Omental fat pad (tissue), 4 donors: ENCODE data around the gene PODN. TPM values are rescaled to one million over a fixed set of nuclear protein-coding genes. Genes with fewer than 3 reads are reported as not detected.

Experiments used
- ATAC-seq: fragments of 150-250 bp; one replicate; pipeline ENCODE4 v1.9.1; 2016; ENCODE audit warnings: mild to moderate bottlenecking, moderate library complexity; ENCODE audit not compliant: low FRiP score
- DNase-seq: peaks from one replicate; pipeline ENCODE4 v3.0.0-alpha.2; 2019; ENCODE audit warnings: low spot score
- total RNA-seq, 4 donors: library from RNA; depleted of rRNA; stranded (reverse); fragments of >200 nt; gene quantifications; one replicate each; pipeline ENCODE4 v1.1.0, GENCODE V29; 2016
- TF ChIP-seq, protein P1 (sequence below), 3 donors: fragments of 450-650 bp; IDR thresholded peaks; one replicate each; pipeline ENCODE4 v1.5.1; 2016 to 2017; ENCODE audit warnings: antibody characterized with exemption in 3 of 3, mild to moderate bottlenecking in 3 of 3, moderate library complexity in 2 of 3

The PODN gene
- total RNA-seq, 4 donors from 2014 or later: 99.8 to 440 (median 251) TPM

DNA sequence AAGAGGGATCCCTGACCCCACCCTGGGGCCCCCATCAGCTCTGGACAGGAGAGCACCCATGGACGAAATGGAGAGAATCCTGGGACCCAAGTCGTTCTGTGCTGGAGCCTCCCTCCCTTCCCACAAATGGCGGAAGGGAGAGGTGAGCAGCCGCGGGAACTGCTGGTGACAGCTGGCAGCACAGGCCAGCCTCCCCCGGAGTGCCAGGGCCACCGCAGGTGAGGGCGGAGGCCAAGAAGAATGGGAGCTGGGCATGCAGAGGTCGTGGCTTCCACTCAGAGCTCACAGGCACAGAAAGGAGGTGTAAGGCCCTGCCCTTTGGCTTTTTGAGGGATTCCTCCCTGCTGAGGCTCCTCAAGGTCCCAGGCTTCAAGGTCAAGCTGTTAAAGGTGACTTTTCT lies 55.8 kb downstream of the PODN start:
- TF ChIP-seq, protein P1, sequence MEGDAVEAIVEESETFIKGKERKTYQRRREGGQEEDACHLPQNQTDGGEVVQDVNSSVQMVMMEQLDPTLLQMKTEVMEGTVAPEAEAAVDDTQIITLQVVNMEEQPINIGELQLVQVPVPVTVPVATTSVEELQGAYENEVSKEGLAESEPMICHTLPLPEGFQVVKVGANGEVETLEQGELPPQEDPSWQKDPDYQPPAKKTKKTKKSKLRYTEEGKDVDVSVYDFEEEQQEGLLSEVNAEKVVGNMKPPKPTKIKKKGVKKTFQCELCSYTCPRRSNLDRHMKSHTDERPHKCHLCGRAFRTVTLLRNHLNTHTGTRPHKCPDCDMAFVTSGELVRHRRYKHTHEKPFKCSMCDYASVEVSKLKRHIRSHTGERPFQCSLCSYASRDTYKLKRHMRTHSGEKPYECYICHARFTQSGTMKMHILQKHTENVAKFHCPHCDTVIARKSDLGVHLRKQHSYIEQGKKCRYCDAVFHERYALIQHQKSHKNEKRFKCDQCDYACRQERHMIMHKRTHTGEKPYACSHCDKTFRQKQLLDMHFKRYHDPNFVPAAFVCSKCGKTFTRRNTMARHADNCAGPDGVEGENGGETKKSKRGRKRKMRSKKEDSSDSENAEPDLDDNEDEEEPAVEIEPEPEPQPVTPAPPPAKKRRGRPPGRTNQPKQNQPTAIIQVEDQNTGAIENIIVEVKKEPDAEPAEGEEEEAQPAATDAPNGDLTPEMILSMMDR (IDR thresholded peaks at IDR 0.05): no peak
- DNase-seq (no peak), ATAC-seq (no peak)

DNA sequence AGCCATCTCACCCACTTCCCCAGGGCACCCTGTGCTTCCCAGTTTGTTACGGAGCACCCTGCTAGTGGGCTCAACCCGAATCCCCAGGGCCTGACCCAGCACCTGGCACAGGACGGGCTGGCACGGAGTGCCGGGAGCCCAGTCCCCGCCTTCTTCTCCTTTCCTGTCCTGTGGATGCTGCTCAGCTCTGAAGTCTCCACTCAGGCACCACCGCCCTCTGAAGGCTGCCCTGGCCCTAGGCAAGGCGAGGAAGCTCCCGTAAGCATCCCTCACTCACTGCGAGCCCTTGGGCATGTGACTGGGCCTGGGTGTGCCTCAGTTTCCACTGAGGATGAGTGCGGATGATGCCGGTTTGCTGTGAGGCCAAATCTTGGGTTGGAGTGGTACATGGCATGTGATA lies 58.6 kb downstream of the PODN start:
- TF ChIP-seq, protein P1 (IDR thresholded peaks at IDR 0.05): no peak
- DNase-seq: no peak
- ATAC-seq: no peak

DNA sequence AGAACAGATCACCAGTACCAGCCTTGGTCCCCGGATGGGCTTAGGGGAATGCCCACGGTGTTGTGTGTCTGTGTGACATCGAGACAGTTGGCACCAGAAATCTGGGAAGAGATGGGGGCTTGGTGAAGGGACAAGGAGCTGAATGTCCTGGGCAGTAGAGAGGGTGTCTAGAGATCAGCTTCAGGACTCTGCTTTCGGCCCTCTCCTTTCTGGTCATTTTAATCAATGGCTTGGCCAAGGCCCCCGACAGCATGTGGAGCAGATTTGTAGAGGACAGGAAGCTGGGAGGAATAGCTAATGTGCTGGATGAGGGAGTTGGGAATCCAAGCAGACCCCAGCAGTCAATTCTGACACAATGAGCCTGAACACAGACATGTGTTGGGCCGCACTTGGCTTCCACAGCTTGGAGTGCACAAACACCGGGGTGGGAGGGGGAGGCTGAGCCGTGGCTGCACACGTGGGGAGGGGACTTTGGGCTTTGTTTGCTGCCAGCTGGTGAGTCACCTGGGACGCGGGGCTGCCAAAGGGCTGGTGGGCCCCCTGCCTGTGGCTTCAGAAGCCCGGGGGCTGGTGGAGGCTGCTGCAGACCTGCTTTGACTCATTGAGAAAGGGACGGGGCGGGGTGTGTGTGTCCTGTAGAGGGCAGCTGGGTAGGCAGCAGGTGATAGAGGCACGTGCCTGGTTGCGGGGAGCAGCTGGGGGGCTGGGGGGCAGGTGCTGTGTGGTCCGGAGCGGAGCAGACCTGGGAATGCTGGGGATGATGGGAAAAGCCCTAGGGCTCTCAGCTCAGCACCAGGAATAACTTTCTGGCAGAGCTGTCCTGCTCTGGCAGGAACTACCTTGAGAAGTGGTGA lies 59.5 kb downstream of the PODN start:
- TF ChIP-seq, protein P1 (IDR thresholded peaks at IDR 0.05): no peak
- peak; percentile 66 for ATAC-seq
- no peak for DNase-seq

DNA sequence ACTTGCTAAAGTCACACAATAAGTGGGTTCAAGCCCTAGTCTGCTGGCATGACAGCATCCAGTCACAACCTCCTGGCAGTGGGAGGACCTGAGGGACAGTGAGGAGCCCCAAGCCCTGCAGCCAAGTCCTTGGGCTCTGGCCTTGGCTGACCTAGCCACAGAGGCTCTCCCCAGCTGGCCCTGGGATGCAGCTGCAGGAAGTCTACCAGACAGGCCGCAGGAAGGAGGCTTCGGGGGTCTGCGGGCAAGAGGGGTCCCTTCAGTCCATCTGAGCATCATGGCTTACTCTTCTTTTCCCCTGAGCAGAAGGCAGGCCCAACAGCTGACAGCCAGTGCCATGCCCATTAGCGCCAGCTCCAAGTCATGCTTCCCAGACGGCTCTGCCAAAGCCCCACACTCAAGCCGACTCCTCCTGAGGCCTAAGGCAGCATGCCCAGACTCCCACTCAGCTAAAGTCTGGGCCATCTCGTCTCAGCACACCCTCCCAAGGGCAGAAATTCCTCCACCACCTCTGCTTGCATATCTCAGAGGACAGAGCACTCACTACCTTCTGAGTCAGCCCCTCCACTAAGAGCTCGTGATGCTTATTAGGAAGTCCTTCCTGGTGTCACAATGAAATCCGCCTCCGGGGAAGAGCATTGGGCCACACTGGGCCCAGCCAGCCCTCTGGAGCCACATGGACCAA lies 60.3 kb downstream of the PODN start:
- DNase-seq (no peak), ATAC-seq (no peak)
- TF ChIP-seq, protein P1 (IDR thresholded peaks at IDR 0.05): no peak

- TF ChIP-seq, protein P1 (IDR thresholded peaks at IDR 0.05): no peak
- peak; percentile 2 for ATAC-seq
- DNase-seq: no peak
Measured at GRCh38 chr1:53122961-53123413, 61.0 kb downstream of the PODN start.

DNA sequence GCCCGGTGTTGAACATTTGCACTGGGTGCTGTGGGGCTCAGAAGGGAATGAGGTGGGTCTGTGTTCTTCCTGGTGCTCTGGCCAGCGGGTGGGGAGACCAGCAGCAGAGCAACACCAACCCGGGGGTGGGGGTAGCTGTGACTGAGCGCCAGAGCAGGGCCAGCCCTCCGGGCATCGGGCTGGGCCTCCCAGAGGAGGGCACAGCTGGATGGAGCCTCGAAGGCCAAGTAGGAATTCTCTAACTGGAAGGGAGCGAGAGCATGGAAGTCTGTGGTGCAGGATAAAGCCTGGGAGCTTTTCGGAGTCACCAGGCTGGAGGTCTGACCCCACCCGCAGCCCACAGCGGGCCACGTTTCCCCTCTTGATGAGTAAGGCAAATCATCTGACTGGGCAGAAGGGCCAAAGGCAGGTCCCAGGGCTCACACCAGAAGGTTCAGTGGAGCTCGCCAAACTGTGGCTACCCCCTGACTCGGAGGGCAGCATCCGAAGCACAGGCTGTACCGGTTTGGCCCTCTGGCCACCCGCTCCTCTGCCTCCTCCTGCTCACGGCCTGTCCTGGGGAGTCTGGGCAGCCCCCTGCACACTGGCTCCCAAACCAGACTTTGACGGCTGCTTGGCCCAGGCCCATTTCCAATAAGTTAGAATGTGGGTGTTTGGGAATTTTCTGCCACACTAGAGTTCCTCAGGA lies 61.6 kb downstream of the PODN start:
- DNase-seq: no peak
- ATAC-seq: peak; percentile 56
- TF ChIP-seq, protein P1 (IDR thresholded peaks at IDR 0.05): no peak
